GM23338 (cell line): Measurements from ENCODE around the gene COA1. TPM values are rescaled to one million over a fixed set of nuclear protein-coding genes. Genes with fewer than 3 reads are reported as not detected.

Experiments used
- ATAC-seq: fragments of 200-7000 bp; cut with Tn5 transposase; 3 replicates; pipeline ENCODE4 v1.9.1; 2020
- DNase-seq: peaks from one replicate; pipeline ENCODE4 v3.0.0-alpha.2; 2015; ENCODE audit warnings: low spot score
- H2AFZ ChIP-seq: fragments of 200-600 bp; sonication (generic); 2 replicates; pipeline ENCODE4 v1.8.0; 2016; ENCODE audit warnings: antibody characterized with exemption, mild to moderate bottlenecking, moderate library complexity
- H3F3A ChIP-seq: fragments of 200-600 bp; sonication (generic); replicated peaks from 2 replicates; pipeline ENCODE4 v1.8.0; 2017; ENCODE audit warnings: antibody characterized with exemption, mixed run types, low read depth
- H3K27ac ChIP-seq: fragments of 200-600 bp; sonication (generic); 2 replicates; pipeline ENCODE4 v1.6.1; 2016; ENCODE audit warnings: low read depth
- H3K27me3 ChIP-seq: fragments of 200-600 bp; sonication (generic); 2 replicates; pipeline ENCODE4 v1.8.0; 2016; ENCODE audit warnings: mild to moderate bottlenecking, mixed run types, moderate library complexity; ENCODE audit not compliant: insufficient read depth
- H3K36me3 ChIP-seq: fragments of 200-600 bp; sonication (generic); 2 replicates; pipeline ENCODE4 v1.8.0; 2016; ENCODE audit warnings: mild to moderate bottlenecking; ENCODE audit not compliant: insufficient read depth
- H3K4me1 ChIP-seq: fragments of 200-600 bp; sonication (generic); 2 replicates; pipeline ENCODE4 v1.8.0; 2016; ENCODE audit warnings: mild to moderate bottlenecking, moderate library complexity; ENCODE audit not compliant: insufficient read depth
- H3K4me2 ChIP-seq: fragments of 200-600 bp; sonication (generic); 2 replicates; pipeline ENCODE4 v1.7.1; 2017; ENCODE audit warnings: mixed run types
- H3K4me3 ChIP-seq: fragments of 200-600 bp; sonication (generic); 2 replicates; pipeline ENCODE4 v1.6.1; 2016; ENCODE audit warnings: mixed run types
- H3K79me2 ChIP-seq: fragments of 200-600 bp; sonication (generic); replicated peaks from 2 replicates; pipeline ENCODE4 v1.8.0; 2017; ENCODE audit warnings: mild to moderate bottlenecking; ENCODE audit not compliant: insufficient read depth
- H3K9me2 ChIP-seq: fragments of 200-600 bp; sonication (generic); 2 replicates; pipeline ENCODE4 v1.8.0; 2017; ENCODE audit not compliant: insufficient read depth
- H4K20me1 ChIP-seq: fragments of 200-600 bp; sonication (generic); replicated peaks from 2 replicates; pipeline ENCODE4 v1.8.0; 2017; ENCODE audit warnings: mild to moderate bottlenecking; ENCODE audit not compliant: insufficient read depth
- H3K27ac Mint-ChIP-seq: 2 replicates; pipeline ENCODE4 v1.8.0; 2020; ENCODE audit warnings: inconsistent platforms, mild to moderate bottlenecking, moderate library complexity, mixed read lengths
- H3K27me3 Mint-ChIP-seq: 3 replicates; pipeline ENCODE4 v1.8.0; 2022; ENCODE audit warnings: low read depth, mild to moderate bottlenecking, moderate library complexity, mixed read lengths, inconsistent platforms; ENCODE audit not compliant: insufficient read depth, poor library complexity
- H3K36me3 Mint-ChIP-seq: 3 replicates; pipeline ENCODE4 v1.8.0; 2021; ENCODE audit warnings: low read depth, mild to moderate bottlenecking, inconsistent platforms, moderate library complexity, mixed read lengths
- H3K4me1 Mint-ChIP-seq: 3 replicates; pipeline ENCODE4 v1.8.0; 2020; ENCODE audit warnings: mild to moderate bottlenecking, inconsistent platforms, mixed read lengths
- H3K4me3 Mint-ChIP-seq: 3 replicates; pipeline ENCODE4 v1.8.0; 2021; ENCODE audit warnings: moderate library complexity, mild to moderate bottlenecking, inconsistent platforms, mixed read lengths
- H3K9me3 Mint-ChIP-seq: 3 replicates; pipeline ENCODE4 v1.8.0; 2020; ENCODE audit warnings: moderate library complexity, mild to moderate bottlenecking, inconsistent platforms, mixed read lengths
- CREB1 ChIP-seq: fragments of 250-450 bp; sonication (Bioruptor Pico); IDR thresholded peaks from 2 replicates; pipeline ENCODE4 v1.5.0; 2020; ENCODE audit warnings: low read depth, mild to moderate bottlenecking, moderate library complexity
- EZH2 ChIP-seq: fragments of 200-600 bp; sonication (generic); IDR thresholded peaks from one replicate; pipeline ENCODE4 v1.8.0; 2017; ENCODE audit warnings: antibody characterized with exemption, mild to moderate bottlenecking, low read depth; ENCODE audit not compliant: unreplicated experiment
- EZH2phosphoT487 ChIP-seq: fragments of 200-600 bp; sonication (generic); IDR thresholded peaks from one replicate; pipeline ENCODE4 v1.8.1; 2018; ENCODE audit warnings: antibody characterized with exemption; ENCODE audit not compliant: unreplicated experiment
- JUNB ChIP-seq: IDR thresholded peaks from one replicate; pipeline ENCODE4 v1.6.1; 2016; ENCODE audit warnings: antibody characterized with exemption; ENCODE audit not compliant: unreplicated experiment
- NANOG ChIP-seq: IDR thresholded peaks from 2 replicates; pipeline ENCODE4 v1.6.1; 2016; ENCODE audit warnings: antibody characterized with exemption, borderline replicate concordance
- POLR2AphosphoS5 ChIP-seq: IDR thresholded peaks from 2 replicates; pipeline ENCODE4 v1.6.1; 2016; ENCODE audit warnings: antibody characterized with exemption, low read depth
- STAT1 ChIP-seq: IDR thresholded peaks from one replicate; pipeline ENCODE4 v1.6.1; 2016; ENCODE audit warnings: antibody characterized with exemption; ENCODE audit not compliant: unreplicated experiment
- ZNF114 ChIP-seq: fragments of 250-450 bp; sonication (Bioruptor Pico); IDR thresholded peaks from 2 replicates; pipeline ENCODE4 v1.5.0; 2020; ENCODE audit warnings: mild to moderate bottlenecking, moderate library complexity
- ZNF331 ChIP-seq: fragments of 250-450 bp; sonication (Bioruptor Pico); IDR thresholded peaks from 2 replicates; pipeline ENCODE4 v1.5.0; 2020; ENCODE audit warnings: low read depth, mild to moderate bottlenecking, moderate library complexity
- polyA plus RNA-seq: library from polyadenylated mRNA; unstranded; fragments of >200 nt; fragmentation: Nextera tagmentation; extraction: Ambion mirVana; gene quantifications from 2 replicates; pipeline ENCODE4 v1.2.1, GENCODE V29; 2016
- total RNA-seq: library from RNA; depleted of rRNA; stranded (reverse); fragments of >200 nt; shearing (Covaris generic); gene quantifications from 2 replicates; pipeline ENCODE4 v1.2.3, GENCODE V29; 2014
- TF ChIP-seq, protein P1 (sequence below): IDR thresholded peaks from one replicate; pipeline ENCODE4 v1.6.1; 2018; ENCODE audit warnings: antibody characterized with exemption; ENCODE audit not compliant: unreplicated experiment
- TF ChIP-seq, protein P2 (sequence below): fragments of 250-450 bp; sonication (Bioruptor Pico); IDR thresholded peaks from 2 replicates; pipeline ENCODE4 v1.5.0; 2020; ENCODE audit warnings: mild to moderate bottlenecking, moderate library complexity
- TF ChIP-seq, protein P3 (sequence below): IDR thresholded peaks from 2 replicates; pipeline ENCODE4 v1.6.1; 2016; ENCODE audit warnings: antibody characterized with exemption
- TF ChIP-seq, protein P4 (sequence below), 2 experiments: fragments of 200-600 bp in 1 of 2; sonication (generic) in 1 of 2; conservative IDR thresholded peaks; 2 replicates each; pipeline versions ENCODE4 v1.5.1 to v1.6.1; 2016 to 2017; ENCODE audit warnings: antibody characterized with exemption in 2 of 2, low read depth in 2 of 2, mild to moderate bottlenecking in 2 of 2, moderate library complexity in 1 of 2

The COA1 gene
- total and polyA plus RNA-seq, 2 experiments from 2014 or later = 156 to 158 TPM

- peaks cover 4% of the 10 kb centered on the region; the same call in 1 of the 2 replicates for H3K9me2 ChIP-seq
- H3K36me3 ChIP-seq = no peaks in the 10 kb centered on the region
- H3K4me3 ChIP-seq = peak overlapping the region; percentile 82
- H3K9me3 Mint-ChIP-seq = no peaks in the 10 kb centered on the region
- no peaks in the 10 kb centered on the region for H3K79me2 ChIP-seq
- no peaks in the 10 kb centered on the region for H4K20me1 ChIP-seq
- peak overlapping the region; percentile 96 for H3K4me2 ChIP-seq
- peak overlapping the region; percentile 99 for H2AFZ ChIP-seq
- H3K27me3 ChIP-seq = peaks cover 35% of the 10 kb centered on the region
- no peak overlapping the region for H3K27ac ChIP-seq
- peak; percentile 71 for ATAC-seq
- no peaks in the 10 kb centered on the region for H3K36me3 Mint-ChIP-seq
- TF ChIP-seq EZH2phosphoT487 (no peak), JUNB (no peak), ZNF114 (CRISPR knock-in tag) (no peak), STAT1 (no peak), CREB1 (CRISPR knock-in tag) (no peak), NANOG (no peak), POLR2AphosphoS5 (no peak), EZH2 (no peak), ZNF331 (CRISPR knock-in tag) (no peak)
- TF ChIP-seq, protein P1, sequence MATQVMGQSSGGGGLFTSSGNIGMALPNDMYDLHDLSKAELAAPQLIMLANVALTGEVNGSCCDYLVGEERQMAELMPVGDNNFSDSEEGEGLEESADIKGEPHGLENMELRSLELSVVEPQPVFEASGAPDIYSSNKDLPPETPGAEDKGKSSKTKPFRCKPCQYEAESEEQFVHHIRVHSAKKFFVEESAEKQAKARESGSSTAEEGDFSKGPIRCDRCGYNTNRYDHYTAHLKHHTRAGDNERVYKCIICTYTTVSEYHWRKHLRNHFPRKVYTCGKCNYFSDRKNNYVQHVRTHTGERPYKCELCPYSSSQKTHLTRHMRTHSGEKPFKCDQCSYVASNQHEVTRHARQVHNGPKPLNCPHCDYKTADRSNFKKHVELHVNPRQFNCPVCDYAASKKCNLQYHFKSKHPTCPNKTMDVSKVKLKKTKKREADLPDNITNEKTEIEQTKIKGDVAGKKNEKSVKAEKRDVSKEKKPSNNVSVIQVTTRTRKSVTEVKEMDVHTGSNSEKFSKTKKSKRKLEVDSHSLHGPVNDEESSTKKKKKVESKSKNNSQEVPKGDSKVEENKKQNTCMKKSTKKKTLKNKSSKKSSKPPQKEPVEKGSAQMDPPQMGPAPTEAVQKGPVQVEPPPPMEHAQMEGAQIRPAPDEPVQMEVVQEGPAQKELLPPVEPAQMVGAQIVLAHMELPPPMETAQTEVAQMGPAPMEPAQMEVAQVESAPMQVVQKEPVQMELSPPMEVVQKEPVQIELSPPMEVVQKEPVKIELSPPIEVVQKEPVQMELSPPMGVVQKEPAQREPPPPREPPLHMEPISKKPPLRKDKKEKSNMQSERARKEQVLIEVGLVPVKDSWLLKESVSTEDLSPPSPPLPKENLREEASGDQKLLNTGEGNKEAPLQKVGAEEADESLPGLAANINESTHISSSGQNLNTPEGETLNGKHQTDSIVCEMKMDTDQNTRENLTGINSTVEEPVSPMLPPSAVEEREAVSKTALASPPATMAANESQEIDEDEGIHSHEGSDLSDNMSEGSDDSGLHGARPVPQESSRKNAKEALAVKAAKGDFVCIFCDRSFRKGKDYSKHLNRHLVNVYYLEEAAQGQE = no peak
- TF ChIP-seq, protein P2, sequence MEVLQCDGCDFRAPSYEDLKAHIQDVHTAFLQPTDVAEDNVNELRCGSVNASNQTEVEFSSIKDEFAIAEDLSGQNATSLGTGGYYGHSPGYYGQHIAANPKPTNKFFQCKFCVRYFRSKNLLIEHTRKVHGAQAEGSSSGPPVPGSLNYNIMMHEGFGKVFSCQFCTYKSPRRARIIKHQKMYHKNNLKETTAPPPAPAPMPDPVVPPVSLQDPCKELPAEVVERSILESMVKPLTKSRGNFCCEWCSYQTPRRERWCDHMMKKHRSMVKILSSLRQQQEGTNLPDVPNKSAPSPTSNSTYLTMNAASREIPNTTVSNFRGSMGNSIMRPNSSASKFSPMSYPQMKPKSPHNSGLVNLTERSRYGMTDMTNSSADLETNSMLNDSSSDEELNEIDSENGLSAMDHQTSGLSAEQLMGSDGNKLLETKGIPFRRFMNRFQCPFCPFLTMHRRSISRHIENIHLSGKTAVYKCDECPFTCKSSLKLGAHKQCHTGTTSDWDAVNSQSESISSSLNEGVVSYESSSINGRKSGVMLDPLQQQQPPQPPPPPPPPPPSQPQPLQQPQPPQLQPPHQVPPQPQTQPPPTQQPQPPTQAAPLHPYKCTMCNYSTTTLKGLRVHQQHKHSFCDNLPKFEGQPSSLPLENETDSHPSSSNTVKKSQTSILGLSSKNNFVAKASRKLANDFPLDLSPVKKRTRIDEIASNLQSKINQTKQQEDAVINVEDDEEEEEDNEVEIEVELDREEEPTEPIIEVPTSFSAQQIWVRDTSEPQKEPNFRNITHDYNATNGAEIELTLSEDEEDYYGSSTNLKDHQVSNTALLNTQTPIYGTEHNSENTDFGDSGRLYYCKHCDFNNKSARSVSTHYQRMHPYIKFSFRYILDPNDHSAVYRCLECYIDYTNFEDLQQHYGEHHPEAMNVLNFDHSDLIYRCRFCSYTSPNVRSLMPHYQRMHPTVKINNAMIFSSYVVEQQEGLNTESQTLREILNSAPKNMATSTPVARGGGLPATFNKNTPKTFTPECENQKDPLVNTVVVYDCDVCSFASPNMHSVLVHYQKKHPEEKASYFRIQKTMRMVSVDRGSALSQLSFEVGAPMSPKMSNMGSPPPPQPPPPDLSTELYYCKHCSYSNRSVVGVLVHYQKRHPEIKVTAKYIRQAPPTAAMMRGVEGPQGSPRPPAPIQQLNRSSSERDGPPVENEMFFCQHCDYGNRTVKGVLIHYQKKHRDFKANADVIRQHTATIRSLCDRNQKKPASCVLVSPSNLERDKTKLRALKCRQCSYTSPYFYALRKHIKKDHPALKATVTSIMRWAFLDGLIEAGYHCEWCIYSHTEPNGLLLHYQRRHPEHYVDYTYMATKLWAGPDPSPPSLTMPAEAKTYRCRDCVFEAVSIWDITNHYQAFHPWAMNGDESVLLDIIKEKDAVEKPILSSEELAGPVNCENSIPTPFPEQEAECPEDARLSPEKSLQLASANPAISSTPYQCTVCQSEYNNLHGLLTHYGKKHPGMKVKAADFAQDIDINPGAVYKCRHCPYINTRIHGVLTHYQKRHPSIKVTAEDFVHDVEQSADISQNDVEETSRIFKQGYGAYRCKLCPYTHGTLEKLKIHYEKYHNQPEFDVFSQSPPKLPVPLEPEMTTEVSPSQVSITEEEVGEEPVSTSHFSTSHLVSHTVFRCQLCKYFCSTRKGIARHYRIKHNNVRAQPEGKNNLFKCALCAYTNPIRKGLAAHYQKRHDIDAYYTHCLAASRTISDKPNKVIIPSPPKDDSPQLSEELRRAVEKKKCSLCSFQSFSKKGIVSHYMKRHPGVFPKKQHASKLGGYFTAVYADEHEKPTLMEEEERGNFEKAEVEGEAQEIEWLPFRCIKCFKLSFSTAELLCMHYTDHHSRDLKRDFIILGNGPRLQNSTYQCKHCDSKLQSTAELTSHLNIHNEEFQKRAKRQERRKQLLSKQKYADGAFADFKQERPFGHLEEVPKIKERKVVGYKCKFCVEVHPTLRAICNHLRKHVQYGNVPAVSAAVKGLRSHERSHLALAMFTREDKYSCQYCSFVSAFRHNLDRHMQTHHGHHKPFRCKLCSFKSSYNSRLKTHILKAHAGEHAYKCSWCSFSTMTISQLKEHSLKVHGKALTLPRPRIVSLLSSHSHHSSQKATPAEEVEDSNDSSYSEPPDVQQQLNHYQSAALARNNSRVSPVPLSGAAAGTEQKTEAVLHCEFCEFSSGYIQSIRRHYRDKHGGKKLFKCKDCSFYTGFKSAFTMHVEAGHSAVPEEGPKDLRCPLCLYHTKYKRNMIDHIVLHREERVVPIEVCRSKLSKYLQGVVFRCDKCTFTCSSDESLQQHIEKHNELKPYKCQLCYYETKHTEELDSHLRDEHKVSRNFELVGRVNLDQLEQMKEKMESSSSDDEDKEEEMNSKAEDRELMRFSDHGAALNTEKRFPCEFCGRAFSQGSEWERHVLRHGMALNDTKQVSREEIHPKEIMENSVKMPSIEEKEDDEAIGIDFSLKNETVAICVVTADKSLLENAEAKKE (CRISPR knock-in tag) = no peak
- TF ChIP-seq, protein P3, sequence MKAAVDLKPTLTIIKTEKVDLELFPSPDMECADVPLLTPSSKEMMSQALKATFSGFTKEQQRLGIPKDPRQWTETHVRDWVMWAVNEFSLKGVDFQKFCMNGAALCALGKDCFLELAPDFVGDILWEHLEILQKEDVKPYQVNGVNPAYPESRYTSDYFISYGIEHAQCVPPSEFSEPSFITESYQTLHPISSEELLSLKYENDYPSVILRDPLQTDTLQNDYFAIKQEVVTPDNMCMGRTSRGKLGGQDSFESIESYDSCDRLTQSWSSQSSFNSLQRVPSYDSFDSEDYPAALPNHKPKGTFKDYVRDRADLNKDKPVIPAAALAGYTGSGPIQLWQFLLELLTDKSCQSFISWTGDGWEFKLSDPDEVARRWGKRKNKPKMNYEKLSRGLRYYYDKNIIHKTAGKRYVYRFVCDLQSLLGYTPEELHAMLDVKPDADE = no peak
- TF ChIP-seq, protein P4, sequence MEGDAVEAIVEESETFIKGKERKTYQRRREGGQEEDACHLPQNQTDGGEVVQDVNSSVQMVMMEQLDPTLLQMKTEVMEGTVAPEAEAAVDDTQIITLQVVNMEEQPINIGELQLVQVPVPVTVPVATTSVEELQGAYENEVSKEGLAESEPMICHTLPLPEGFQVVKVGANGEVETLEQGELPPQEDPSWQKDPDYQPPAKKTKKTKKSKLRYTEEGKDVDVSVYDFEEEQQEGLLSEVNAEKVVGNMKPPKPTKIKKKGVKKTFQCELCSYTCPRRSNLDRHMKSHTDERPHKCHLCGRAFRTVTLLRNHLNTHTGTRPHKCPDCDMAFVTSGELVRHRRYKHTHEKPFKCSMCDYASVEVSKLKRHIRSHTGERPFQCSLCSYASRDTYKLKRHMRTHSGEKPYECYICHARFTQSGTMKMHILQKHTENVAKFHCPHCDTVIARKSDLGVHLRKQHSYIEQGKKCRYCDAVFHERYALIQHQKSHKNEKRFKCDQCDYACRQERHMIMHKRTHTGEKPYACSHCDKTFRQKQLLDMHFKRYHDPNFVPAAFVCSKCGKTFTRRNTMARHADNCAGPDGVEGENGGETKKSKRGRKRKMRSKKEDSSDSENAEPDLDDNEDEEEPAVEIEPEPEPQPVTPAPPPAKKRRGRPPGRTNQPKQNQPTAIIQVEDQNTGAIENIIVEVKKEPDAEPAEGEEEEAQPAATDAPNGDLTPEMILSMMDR (conservative IDR thresholded peaks at IDR 0.05; ENCODE audit: low read depth in 2 of 2) = no peak
- DNase-seq = peak; percentile 71
- peaks cover 24% of the 10 kb centered on the region for H3K27me3 Mint-ChIP-seq
- peaks cover 16% of the 10 kb centered on the region for H3K4me1 ChIP-seq
- peaks cover 30% of the 10 kb centered on the region for H3K4me1 Mint-ChIP-seq
- H3K4me3 Mint-ChIP-seq = peak overlapping the region; percentile 72
- H3F3A ChIP-seq = 0 out of 2 replicates have a peak, but pooled peaks cover 6% of the 10 kb centered on the region
- no peak overlapping the region for H3K27ac Mint-ChIP-seq
Observed at GRCh38 chr7:43758822-43759683, 29.7 kb upstream of the COA1 start.
